Karpas-422 (cell line): ENCODE results near the gene AKAP5. TPM values are rescaled to one million over a fixed set of nuclear protein-coding genes. Genes with fewer than 3 reads are reported as not detected.

Experiments
- DNase-seq: peaks from one replicate; pipeline ENCODE4 v3.0.0-alpha.2; 2015
- H2AFZ ChIP-seq: fragments of 200-600 bp; sonication (generic); 2 replicates; pipeline ENCODE4 v1.6.1; 2014; ENCODE audit warnings: antibody characterized with exemption, low read length, mixed read lengths
- H3K27ac ChIP-seq: fragments of 200-600 bp; sonication (generic); 2 replicates; pipeline ENCODE4 v1.5.1; 2014; ENCODE audit warnings: mild to moderate bottlenecking, low read length, moderate library complexity
- H3K27me3 ChIP-seq: fragments of 200-600 bp; sonication (generic); 2 replicates; pipeline ENCODE4 v1.6.1; 2014; ENCODE audit warnings: low read length, mixed read lengths
- H3K36me3 ChIP-seq: fragments of 200-600 bp; sonication (generic); 2 replicates; pipeline ENCODE4 v1.6.1; 2014; ENCODE audit warnings: low read length, mixed read lengths; ENCODE audit not compliant: insufficient read depth
- H3K4me1 ChIP-seq: fragments of 200-600 bp; sonication (generic); 2 replicates; pipeline ENCODE4 v1.6.1; 2014; ENCODE audit warnings: mild to moderate bottlenecking, low read length, mixed read lengths
- H3K4me2 ChIP-seq: fragments of 200-600 bp; sonication (generic); 2 replicates; pipeline ENCODE4 v1.6.1; 2014; ENCODE audit warnings: low read length, low read depth, mild to moderate bottlenecking; ENCODE audit not compliant: poor library complexity, severe bottlenecking
- H3K4me3 ChIP-seq: fragments of 200-600 bp; sonication (generic); 2 replicates; pipeline ENCODE4 v1.5.1; 2014; ENCODE audit warnings: mild to moderate bottlenecking, antibody characterized with exemption, low read length, mixed read lengths
- H3K79me2 ChIP-seq: fragments of 200-600 bp; sonication (generic); 2 replicates; pipeline ENCODE4 v1.6.1; 2014; ENCODE audit warnings: mild to moderate bottlenecking, low read length, mixed read lengths
- H3K9ac ChIP-seq: fragments of 200-600 bp; sonication (generic); 2 replicates; pipeline ENCODE4 v1.6.0; 2014; ENCODE audit warnings: low read length
- H3K9me2 ChIP-seq: fragments of 200-600 bp; sonication (generic), shearing (Covaris generic); replicated peaks from 2 replicates; pipeline ENCODE4 v1.6.0; 2014; ENCODE audit warnings: mild to moderate bottlenecking, low read length, moderate library complexity; ENCODE audit not compliant: insufficient read depth
- H3K9me3 ChIP-seq: fragments of 300-700, 200-600 bp; sonication (generic); 2 replicates; pipeline ENCODE4 v1.6.1; 2014; ENCODE audit warnings: low read length, mixed read lengths
- H4K20me1 ChIP-seq: fragments of 200-600 bp; sonication (generic); 2 replicates; pipeline ENCODE4 v1.6.1; 2014; ENCODE audit warnings: mild to moderate bottlenecking, antibody characterized with exemption, low read length, low read depth; ENCODE audit not compliant: insufficient read depth
- total RNA-seq: library from RNA; depleted of rRNA; stranded (reverse); fragments of >200 nt; shearing (Covaris generic); gene quantifications from 2 replicates; pipeline ENCODE4 v1.2.3, GENCODE V29; 2014; ENCODE audit warnings: low replicate concordance; rRNA removed

AKAP5 gene
- total RNA-seq, 1 experiment from 2014 or later, result 0.56 TPM

- no peak overlapping the region for H2AFZ ChIP-seq
- no peak overlapping the region for H3K4me2 ChIP-seq
- H3K27me3 ChIP-seq, result no peaks in the 10 kb centered on the region
- H3K4me1 ChIP-seq, result peaks cover 7% of the 10 kb centered on the region; the same call in 1 of the 2 replicates
- no peaks in the 10 kb centered on the region for H3K9me2 ChIP-seq
- H3K27ac ChIP-seq, result no peak overlapping the region
- peaks cover 37% of the 10 kb centered on the region for H3K36me3 ChIP-seq
- peaks cover 68% of the 10 kb centered on the region for H3K79me2 ChIP-seq
- no peak overlapping the region for H3K4me3 ChIP-seq
- H3K9me3 ChIP-seq, result no peaks in the 10 kb centered on the region
- no peak overlapping the region for H3K9ac ChIP-seq
- peaks cover 14% of the 10 kb centered on the region; the same call in 1 of the 2 replicates for H4K20me1 ChIP-seq
- DNase-seq, result no peak
Observed at GRCh38 chr14:64520699-64521098, 55.4 kb downstream of the AKAP5 start.

DNA sequence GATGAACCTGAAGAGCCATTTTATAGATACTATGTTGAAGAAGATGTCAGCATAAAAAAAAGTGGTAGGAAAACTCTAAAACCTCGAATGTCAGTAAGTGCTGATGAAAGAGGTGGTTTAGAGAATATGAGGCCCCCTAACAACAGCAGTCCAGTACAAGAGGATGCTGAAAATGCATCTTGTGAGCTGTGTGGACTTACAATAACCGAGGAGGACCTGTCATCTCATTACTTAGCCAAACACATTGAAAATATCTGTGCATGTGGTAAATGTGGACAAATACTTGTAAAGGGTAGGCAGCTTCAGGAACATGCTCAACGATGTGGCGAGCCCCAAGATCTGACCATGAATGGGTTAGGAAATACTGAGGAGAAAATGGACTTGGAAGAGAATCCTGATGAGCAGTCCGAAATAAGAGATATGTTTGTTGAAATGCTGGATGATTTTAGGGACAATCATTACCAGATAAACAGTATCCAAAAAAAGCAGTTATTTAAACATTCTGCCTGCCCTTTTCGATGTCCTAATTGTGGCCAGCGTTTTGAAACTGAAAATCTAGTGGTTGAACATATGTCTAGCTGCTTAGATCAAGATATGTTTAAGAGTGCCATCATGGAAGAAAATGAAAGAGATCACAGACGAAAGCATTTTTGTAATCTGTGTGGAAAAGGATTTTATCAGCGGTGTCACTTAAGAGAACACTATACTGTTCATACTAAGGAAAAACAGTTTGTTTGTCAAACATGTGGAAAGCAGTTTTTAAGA lies 57.5 kb downstream of the AKAP5 start:
- no peak overlapping the region for H2AFZ ChIP-seq
- H4K20me1 ChIP-seq, result no peaks in the 10 kb centered on the region
- H3K36me3 ChIP-seq, result peaks cover 37% of the 10 kb centered on the region
- no peak for DNase-seq
- peaks cover 49% of the 10 kb centered on the region for H3K79me2 ChIP-seq
- H3K4me3 ChIP-seq, result no peak overlapping the region
- no peaks in the 10 kb centered on the region for H3K9me3 ChIP-seq
- no peak overlapping the region for H3K27ac ChIP-seq
- H3K9me2 ChIP-seq, result no peaks in the 10 kb centered on the region
- H3K4me2 ChIP-seq, result no peak overlapping the region
- no peaks in the 10 kb centered on the region for H3K4me1 ChIP-seq
- no peaks in the 10 kb centered on the region for H3K27me3 ChIP-seq
- H3K9ac ChIP-seq, result no peak overlapping the region

Other genes starting within 250 kb of the AKAP5 start
- gene ESR2, start 171.1 kb upstream of the AKAP5 start, total RNA-seq, result 87.8 and 101 TPM in 2 replicates
- 59.7 and 62.4 TPM in 2 replicates for gene MTHFD1, start 77.1 kb upstream of the AKAP5 start, total RNA-seq
- gene ZBTB25, start 38.3 kb downstream of the AKAP5 start, total RNA-seq, result 19.6 and 26.3 TPM in 2 replicates
- gene ZBTB1, start 39.3 kb downstream of the AKAP5 start, total RNA-seq, result 61.2 and 97.5 TPM in 2 replicates
- 0.15 and 0.22 TPM in 2 replicates for gene HSPA2, start 75.2 kb downstream of the AKAP5 start, total RNA-seq
- gene PPP1R36, start 84.5 kb downstream of the AKAP5 start, total RNA-seq, result 0.18 and 1.7 TPM in 2 replicates
- gene PLEKHG3, start 238.9 kb downstream of the AKAP5 start, total RNA-seq, result not detected in 2 replicates